ENCODE data around the gene VN1R2. TPM values are rescaled to one million over a fixed set of nuclear protein-coding genes. Genes with fewer than 3 reads are reported as not detected.
"Not testable (repeated sequence)": the region's sequence is repeated elsewhere in the genome, so short reads cannot be mapped to it uniquely, and the experiment has no call there.

The VN1R2 gene, protein sequence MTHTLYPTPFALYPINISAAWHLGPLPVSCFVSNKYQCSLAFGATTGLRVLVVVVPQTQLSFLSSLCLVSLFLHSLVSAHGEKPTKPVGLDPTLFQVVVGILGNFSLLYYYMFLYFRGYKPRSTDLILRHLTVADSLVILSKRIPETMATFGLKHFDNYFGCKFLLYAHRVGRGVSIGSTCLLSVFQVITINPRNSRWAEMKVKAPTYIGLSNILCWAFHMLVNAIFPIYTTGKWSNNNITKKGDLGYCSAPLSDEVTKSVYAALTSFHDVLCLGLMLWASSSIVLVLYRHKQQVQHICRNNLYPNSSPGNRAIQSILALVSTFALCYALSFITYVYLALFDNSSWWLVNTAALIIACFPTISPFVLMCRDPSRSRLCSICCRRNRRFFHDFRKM
- not detected for total RNA-seq

DNA sequence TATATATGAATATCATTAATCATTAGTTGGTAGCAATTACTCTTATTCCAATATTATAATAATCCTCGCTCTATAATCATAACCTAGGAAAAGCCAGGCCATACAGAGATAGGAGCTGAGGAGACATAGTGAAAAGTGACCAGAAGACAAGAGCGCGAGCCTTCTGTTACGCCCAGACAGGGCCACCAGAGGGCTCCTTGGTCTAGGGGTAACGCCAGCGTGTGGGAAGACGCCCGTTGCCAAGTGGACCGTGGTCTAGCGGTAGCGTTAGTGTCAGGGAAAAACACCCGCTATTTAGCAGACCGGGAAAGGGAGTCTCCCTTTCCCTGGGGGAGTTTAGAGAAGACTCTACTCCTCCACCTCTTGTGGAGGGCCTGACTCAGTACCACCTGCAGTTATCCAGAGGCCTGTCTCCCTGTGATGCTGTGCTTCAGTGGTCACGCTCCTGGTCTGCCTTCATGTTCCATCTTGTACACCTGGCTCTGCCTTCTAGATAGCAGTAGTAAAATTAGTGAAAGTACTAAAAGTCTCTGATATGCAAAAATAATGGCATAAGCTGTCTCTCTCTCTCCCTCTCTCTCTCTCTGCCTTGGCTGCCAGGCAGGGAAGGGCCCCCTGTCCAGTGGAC lies at the start of gene VN1R2:
Gene VN1R2, plus strand, starts transcription at position 578 of the 628 bp plus-strand sequence. CDS start 84 bp downstream, outside the sequence.
- not testable (repeated sequence) for H3K4me1 ChIP-seq (ENCODE audit: control insufficient read depth in 3 of 3, insufficient read depth in 3 of 3, low read length in 3 of 3); H3K4me3 ChIP-seq (ENCODE audit: low read length in 3 of 3); H3K9me3 ChIP-seq (ENCODE audit: control insufficient read depth in 3 of 3, low read length in 3 of 3); H3K27me3 ChIP-seq (ENCODE audit: control insufficient read depth in 3 of 3, insufficient read depth in 3 of 3, low read length in 3 of 3); H3K27ac ChIP-seq (ENCODE audit: low read depth, low read length); H3K36me3 ChIP-seq (ENCODE audit: control insufficient read depth in 3 of 3, insufficient read depth in 3 of 3, low read length in 3 of 3); H3K9ac ChIP-seq (ENCODE audit: low read depth in 1 of 3, low read length in 3 of 3)

DNA sequence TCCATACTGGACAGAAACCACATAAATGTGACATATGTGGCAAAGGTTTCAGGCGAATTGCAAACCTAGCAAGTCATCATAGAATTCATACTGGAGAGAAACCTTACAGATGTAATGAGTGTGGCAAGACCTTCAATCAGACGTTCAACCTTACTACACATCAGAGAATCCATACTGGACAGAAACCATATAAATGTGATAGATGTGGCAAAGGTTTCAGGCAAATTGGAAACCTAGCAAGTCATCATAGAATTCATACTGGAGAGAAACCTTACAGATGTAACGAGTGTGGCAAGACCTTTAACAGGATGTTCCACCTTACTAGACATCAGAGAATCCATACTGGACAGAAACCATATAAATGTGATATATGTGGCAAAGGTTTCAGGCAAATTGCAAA lies 46.5 kb upstream of the VN1R2 start:
- peak overlapping the region in 1 of 3 donors; percentile 38 for H3K4me3 ChIP-seq (ENCODE audit: low read length in 3 of 3)
- not testable (repeated sequence) for H3K4me1 ChIP-seq (ENCODE audit: control insufficient read depth in 3 of 3, insufficient read depth in 3 of 3, low read length in 3 of 3); H3K27me3 ChIP-seq (ENCODE audit: control insufficient read depth in 3 of 3, insufficient read depth in 3 of 3, low read length in 3 of 3); H3K9ac ChIP-seq (ENCODE audit: low read depth in 1 of 3, low read length in 3 of 3); H3K27ac ChIP-seq (ENCODE audit: low read depth, low read length)
- peaks cover 0 to 11% (median 4%) of the 10 kb centered on the region in 3 donors for H3K36me3 ChIP-seq (ENCODE audit: control insufficient read depth in 3 of 3, insufficient read depth in 3 of 3, low read length in 3 of 3)
- peaks cover 21 to 33% (median 27%) of the 10 kb centered on the region in 3 donors for H3K9me3 ChIP-seq (ENCODE audit: control insufficient read depth in 3 of 3, low read length in 3 of 3)

DNA sequence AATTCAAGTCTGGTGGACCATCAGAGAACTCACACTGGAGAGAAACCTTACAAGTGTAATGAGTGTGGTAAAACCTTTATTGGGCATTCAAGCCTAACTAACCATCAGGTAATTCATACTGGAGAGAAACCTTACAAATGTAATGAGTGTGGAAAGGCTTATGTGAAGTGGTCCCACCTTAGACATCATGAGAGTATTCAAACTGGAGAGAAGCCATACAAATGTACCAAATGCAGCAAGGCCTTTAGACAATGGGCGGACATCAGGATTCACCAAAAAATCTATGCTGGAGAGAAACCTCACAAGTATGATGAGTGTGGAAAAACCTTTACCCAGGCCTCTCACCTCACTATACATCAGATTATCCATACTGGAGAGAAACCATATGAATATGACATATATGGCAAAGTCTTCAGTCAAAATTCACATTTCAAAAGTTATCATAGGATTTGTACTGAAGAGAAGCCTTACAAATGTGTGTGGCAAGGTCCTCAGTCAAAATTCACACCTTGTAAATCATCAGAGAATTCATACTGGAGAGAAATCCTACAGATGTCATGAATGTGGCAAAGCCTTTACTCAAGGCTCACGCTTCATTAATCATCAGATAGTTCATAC lies 45.3 kb upstream of the VN1R2 start:
- Histone ChIP-seq H3K4me1 (ENCODE audit: control insufficient read depth in 3 of 3, insufficient read depth in 3 of 3, low read length in 3 of 3) (no peaks in the 10 kb centered on the region), H3K9ac (ENCODE audit: low read depth in 1 of 3, low read length in 3 of 3) (no peak overlapping the region), H3K4me3 (ENCODE audit: low read length in 3 of 3) (peak overlapping the region in 1 of 3 donors; percentile 52), H3K9me3 (ENCODE audit: control insufficient read depth in 3 of 3, low read length in 3 of 3) (peaks cover 21 to 39% (median 28%) of the 10 kb centered on the region in 3 donors), H3K36me3 (ENCODE audit: control insufficient read depth in 3 of 3, insufficient read depth in 3 of 3, low read length in 3 of 3) (peaks cover 0 to 11% (median 4%) of the 10 kb centered on the region in 3 donors), H3K27ac (ENCODE audit: low read depth, low read length) (no peak overlapping the region), H3K27me3 (ENCODE audit: control insufficient read depth in 3 of 3, insufficient read depth in 3 of 3, low read length in 3 of 3) (no peaks in the 10 kb centered on the region)

DNA sequence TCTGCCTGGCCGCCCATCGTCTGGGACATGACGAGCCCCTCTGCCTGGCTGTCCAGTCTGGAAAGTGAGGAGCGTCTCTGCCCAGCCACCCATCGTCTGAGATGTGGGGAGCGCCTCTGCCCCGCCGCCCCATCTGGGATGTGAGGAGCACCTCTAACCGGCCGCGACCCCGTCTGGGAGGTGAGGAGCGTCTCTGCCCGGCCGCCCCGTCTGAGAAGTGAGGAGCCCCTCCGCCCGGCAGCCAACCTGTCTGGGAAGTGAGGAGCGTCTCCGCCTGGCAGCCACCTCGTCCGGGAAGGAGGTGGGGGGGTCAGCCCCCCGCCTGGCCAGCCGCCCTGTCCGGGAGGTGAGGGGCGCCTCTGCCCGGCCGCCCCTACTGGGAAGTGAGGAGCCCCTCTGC lies 35.4 kb upstream of the VN1R2 start:
- H3K27me3 ChIP-seq (ENCODE audit: control insufficient read depth in 3 of 3, insufficient read depth in 3 of 3, low read length in 3 of 3); H3K4me1 ChIP-seq (ENCODE audit: control insufficient read depth in 3 of 3, insufficient read depth in 3 of 3, low read length in 3 of 3); H3K36me3 ChIP-seq (ENCODE audit: control insufficient read depth in 3 of 3, insufficient read depth in 3 of 3, low read length in 3 of 3); H3K27ac ChIP-seq (ENCODE audit: low read depth, low read length); H3K4me3 ChIP-seq (ENCODE audit: low read length in 3 of 3); H3K9ac ChIP-seq (ENCODE audit: low read depth in 1 of 3, low read length in 3 of 3): not testable (repeated sequence)
- H3K9me3 ChIP-seq (ENCODE audit: control insufficient read depth in 3 of 3, low read length in 3 of 3), result peaks cover 8 to 30% (median 17%) of the 10 kb centered on the region in 3 donors

GRCh38 chr19:53224606-53225005 lies 33.5 kb upstream of the VN1R2 start:
- Histone ChIP-seq H3K27ac (ENCODE audit: low read depth, low read length) (no peak overlapping the region), H3K9ac (ENCODE audit: low read depth in 1 of 3, low read length in 3 of 3) (no peak overlapping the region), H3K36me3 (ENCODE audit: control insufficient read depth in 3 of 3, insufficient read depth in 3 of 3, low read length in 3 of 3) (no peaks in the 10 kb centered on the region), H3K9me3 (ENCODE audit: control insufficient read depth in 3 of 3, low read length in 3 of 3) (peaks cover 10 to 24% (median 15%) of the 10 kb centered on the region in 3 donors), H3K27me3 (ENCODE audit: control insufficient read depth in 3 of 3, insufficient read depth in 3 of 3, low read length in 3 of 3) (no peaks in the 10 kb centered on the region), H3K4me3 (ENCODE audit: low read length in 3 of 3) (no peak overlapping the region), H3K4me1 (ENCODE audit: control insufficient read depth in 3 of 3, insufficient read depth in 3 of 3, low read length in 3 of 3) (no peaks in the 10 kb centered on the region)

- Histone ChIP-seq H3K27ac (ENCODE audit: low read depth, low read length) (no peak overlapping the region), H3K4me1 (ENCODE audit: control insufficient read depth in 3 of 3, insufficient read depth in 3 of 3, low read length in 3 of 3) (no peaks in the 10 kb centered on the region), H3K9me3 (ENCODE audit: control insufficient read depth in 3 of 3, low read length in 3 of 3) (peaks cover 14 to 64% (median 18%) of the 10 kb centered on the region in 3 donors), H3K4me3 (ENCODE audit: low read length in 3 of 3) (peak overlapping the region in 1 of 3 donors; percentile 0), H3K27me3 (ENCODE audit: control insufficient read depth in 3 of 3, insufficient read depth in 3 of 3, low read length in 3 of 3) (no peaks in the 10 kb centered on the region), H3K36me3 (ENCODE audit: control insufficient read depth in 3 of 3, insufficient read depth in 3 of 3, low read length in 3 of 3) (peaks cover 31 to 49% (median 32%) of the 10 kb centered on the region in 3 donors), H3K9ac (ENCODE audit: low read depth in 1 of 3, low read length in 3 of 3) (no peak overlapping the region)
These were observed 20.8 kb upstream of the VN1R2 start for GRCh38 chr19:53237114-53237777.

- H3K9me3 ChIP-seq (ENCODE audit: control insufficient read depth in 3 of 3, low read length in 3 of 3), result peaks cover 4 to 54% (median 13%) of the 10 kb centered on the region in 3 donors
- H3K27ac ChIP-seq (ENCODE audit: low read depth, low read length), result no peak overlapping the region
- H3K4me1 ChIP-seq (ENCODE audit: control insufficient read depth in 3 of 3, insufficient read depth in 3 of 3, low read length in 3 of 3), result no peaks in the 10 kb centered on the region
- no peak overlapping the region for H3K4me3 ChIP-seq (ENCODE audit: low read length in 3 of 3)
- H3K36me3 ChIP-seq (ENCODE audit: control insufficient read depth in 3 of 3, insufficient read depth in 3 of 3, low read length in 3 of 3), result peaks cover 40 to 56% (median 42%) of the 10 kb centered on the region in 3 donors
- H3K27me3 ChIP-seq (ENCODE audit: control insufficient read depth in 3 of 3, insufficient read depth in 3 of 3, low read length in 3 of 3), result no peaks in the 10 kb centered on the region
- no peak overlapping the region for H3K9ac ChIP-seq (ENCODE audit: low read depth in 1 of 3, low read length in 3 of 3)
These were observed 11.6 kb upstream of the VN1R2 start for GRCh38 chr19:53246498-53246897.

DNA sequence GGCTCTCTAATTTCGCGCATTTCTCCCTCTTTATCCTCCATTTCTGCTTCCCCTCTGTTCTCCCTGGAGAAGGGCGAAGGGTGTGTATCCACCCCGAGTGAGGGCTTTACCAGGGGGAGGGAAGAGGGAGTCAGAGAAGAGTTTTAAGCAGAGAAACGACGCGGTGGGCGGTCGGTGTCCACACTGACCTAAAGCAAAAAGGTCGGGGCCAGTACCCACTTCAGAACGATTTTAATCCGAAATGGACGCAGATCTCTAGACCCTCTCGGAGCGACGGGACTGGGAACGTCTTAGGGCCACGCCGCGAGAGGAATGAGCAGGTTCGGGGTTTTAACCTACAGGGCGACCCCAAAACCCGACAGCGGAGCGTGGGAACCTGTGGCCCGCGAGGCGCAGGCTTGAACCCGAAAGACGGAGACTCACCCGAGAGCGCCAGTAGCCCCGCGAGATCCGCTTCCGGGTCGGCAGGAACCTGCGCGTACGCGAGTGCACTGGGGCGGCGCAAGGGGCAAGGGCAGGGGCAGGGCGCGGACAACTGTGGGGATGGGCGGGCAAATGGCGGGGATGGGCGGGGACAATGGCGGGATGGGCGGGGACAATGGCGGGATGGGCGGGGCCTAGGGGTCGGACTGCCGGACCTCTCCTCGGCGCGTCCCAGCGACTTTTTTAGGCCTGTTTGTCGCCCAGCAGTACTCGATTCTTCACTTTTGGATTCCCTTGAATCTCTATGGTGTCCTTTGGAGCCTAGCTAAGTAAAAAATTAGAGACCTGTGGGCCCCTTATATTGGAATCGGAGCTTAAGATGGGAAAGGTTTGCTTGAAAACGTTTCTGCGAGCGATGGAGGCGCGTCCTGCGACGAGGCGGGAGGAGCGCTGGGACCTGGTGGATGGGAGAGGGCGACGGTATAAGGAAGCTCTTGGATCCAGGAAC lies 3.4 kb upstream of the VN1R2 start, which contains the start of gene ZNF677:
Gene ZNF677, minus strand, starts transcription at position 463 of the 931 bp plus-strand sequence. CDS start 3,323 bp downstream, outside the sequence.
- Histone ChIP-seq H3K27ac (ENCODE audit: low read depth, low read length) (peak within 1 kb of the TSS; percentile 72), H3K36me3 (ENCODE audit: control insufficient read depth in 3 of 3, insufficient read depth in 3 of 3, low read length in 3 of 3) (peaks cover 24 to 27% (median 26%) of the 10 kb centered on the region in 3 donors), H3K4me3 (ENCODE audit: low read length in 3 of 3) (peak within 1 kb of the TSS; percentile 84 to 98 (median 96)), H3K4me1 (ENCODE audit: control insufficient read depth in 3 of 3, insufficient read depth in 3 of 3, low read length in 3 of 3) (peaks cover 2 to 8% (median 4%) of the 10 kb centered on the region in 3 donors), H3K9me3 (ENCODE audit: control insufficient read depth in 3 of 3, low read length in 3 of 3) (peaks cover 0 to 8% (median 6%) of the 10 kb centered on the region in 3 donors), H3K27me3 (ENCODE audit: control insufficient read depth in 3 of 3, insufficient read depth in 3 of 3, low read length in 3 of 3) (no peaks in the 10 kb centered on the region), H3K9ac (ENCODE audit: low read depth in 1 of 3, low read length in 3 of 3) (peak within 1 kb of the TSS; percentile 75 to 96 (median 89))

DNA sequence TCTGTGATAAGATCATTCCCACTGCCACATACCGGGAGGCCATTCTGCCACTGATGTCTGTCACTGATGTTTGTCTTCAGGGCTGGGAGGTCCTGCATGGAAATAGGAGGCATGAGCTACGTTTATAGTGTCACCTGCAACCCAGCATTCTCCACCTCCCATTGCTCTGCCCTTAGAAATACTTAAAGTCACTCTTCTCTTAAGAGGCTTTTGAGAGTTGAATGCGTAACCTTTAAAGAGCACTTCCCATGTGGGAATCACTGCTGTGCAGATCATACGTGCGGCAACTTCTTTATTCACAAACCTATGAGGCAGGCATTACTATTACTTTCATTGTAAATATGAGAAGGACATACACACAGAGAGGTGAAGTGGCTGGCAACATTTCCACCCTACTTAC lies 9.5 kb downstream of the VN1R2 start, which contains the start of gene VN1R4:
Gene VN1R4, minus strand, starts transcription at position 101 of the 400 bp plus-strand sequence. Its CDS starts 58 bp downstream, at position 43.
- H3K27me3 ChIP-seq (ENCODE audit: control insufficient read depth in 3 of 3, insufficient read depth in 3 of 3, low read length in 3 of 3); H3K4me3 ChIP-seq (ENCODE audit: low read length in 3 of 3); H3K9ac ChIP-seq (ENCODE audit: low read depth in 1 of 3, low read length in 3 of 3); H3K9me3 ChIP-seq (ENCODE audit: control insufficient read depth in 3 of 3, low read length in 3 of 3); H3K4me1 ChIP-seq (ENCODE audit: control insufficient read depth in 3 of 3, insufficient read depth in 3 of 3, low read length in 3 of 3); H3K36me3 ChIP-seq (ENCODE audit: control insufficient read depth in 3 of 3, insufficient read depth in 3 of 3, low read length in 3 of 3); H3K27ac ChIP-seq (ENCODE audit: low read depth, low read length): not testable (repeated sequence)
